GM19193 (cell line): ENCODE measurements around the gene SLC5A1.

Source experiments
- POLR2A ChIP-seq: IDR thresholded peaks from 4 replicates; pipeline ENCODE4 v1.6.1; 2011; ENCODE audit not compliant: insufficient read depth, insufficient read length; ENCODE audit errors: extremely low read depth

Gene SLC5A1

DNA sequence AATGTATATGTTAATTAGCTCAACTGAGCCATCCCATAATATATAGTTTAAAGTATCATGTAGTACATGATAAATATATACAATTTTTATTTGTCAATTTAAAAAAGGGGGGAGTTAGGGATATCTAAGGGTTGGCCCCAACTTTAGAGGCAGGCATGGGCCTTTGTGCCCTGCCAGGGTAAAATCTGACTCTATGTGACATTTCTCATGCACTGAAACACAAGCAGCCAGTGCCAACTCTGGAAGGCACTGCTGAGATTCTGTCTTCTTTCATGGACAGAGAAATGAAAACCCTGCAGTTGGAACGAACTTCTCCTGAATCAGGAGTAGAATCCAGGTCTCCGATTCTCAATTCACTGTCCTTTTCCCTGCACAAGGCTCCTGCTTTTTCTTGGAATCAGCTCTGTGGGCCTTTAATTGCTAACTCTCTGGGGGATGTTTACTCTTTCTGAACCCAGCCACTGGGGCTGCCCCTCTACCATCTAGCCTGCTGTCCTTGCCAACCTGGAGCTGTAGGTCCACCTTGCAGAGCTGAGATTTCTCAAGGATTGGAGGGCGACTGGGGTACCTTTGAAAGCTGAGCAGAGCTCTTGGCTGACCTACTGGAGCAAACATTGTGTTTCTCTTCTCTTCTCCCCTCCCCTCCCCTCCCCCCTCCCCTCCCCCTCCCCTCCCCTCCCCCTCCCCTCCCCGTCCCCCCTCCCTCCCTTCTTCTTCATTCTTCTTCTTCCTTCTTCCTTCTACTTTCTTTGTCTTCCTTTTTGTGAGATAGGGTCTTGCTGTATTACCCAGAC lies 26.7 kb downstream of the SLC5A1 start:
- no peak for TF ChIP-seq POLR2A

GRCh38 chr22:32073262-32073661 lies 30.2 kb downstream of the SLC5A1 start:
- no peak for TF ChIP-seq POLR2A

DNA sequence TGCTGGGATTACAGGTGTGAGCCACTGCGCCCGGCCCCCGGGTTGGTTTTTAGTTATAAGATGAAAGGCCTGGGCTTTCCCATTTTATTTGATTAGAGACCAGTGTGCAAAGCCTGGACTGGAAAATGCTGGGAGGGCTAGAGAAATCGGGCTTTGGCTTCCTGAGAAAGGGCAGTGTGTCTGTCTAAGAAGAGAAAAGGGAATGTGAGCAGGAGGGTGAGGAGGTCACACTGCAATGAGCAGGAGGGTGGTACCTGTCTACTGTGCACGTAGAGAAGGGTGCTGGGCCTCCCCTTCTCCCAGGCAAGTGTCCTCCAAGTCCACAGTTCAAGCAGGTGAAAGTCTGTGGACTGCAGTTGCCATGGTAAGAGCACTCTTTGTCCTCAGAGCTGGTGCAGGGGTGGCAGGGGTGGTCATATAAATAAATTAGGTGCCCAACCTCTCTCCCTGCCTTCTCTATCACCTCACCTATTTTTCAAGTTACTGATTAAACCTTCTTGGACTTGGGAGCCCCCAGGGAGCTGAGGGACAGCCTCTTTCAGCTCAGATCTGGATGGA lies 30.8 kb downstream of the SLC5A1 start:
- TF ChIP-seq POLR2A, result no peak

DNA sequence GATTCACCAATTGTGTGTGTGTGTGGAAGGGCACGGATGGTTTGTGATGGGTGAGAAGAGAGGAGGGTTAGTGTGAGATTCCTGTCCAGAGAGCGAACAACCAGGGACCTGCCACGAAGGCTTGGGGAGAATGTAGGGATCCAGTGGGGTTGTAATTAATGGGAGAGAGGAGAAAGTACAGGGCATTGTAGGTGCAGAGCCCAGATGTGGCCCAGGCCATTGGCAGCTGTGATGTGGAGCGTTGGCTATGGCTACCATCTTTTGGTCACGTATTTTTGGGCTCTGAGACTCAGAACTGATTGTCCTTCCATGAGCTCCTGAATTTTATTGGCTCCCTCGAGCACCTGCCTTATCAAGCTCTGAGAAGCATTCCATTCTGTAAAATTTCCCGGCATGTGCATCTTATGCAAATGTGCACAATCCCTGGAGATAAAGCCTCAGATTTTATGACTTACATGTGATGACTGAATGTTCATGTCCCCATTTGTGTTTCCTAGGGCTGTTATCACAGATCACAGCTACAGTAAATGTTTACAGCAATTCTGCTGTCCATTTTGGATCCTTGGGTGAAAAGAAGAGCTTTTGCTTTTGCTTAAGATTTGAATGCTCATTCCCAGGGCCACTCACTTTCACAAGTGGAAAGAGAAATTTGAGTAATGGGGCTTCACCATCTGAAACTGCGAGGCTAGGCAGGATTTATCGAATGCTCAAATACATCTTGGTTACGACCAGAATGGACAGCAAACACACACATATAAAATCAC lies 33.1 kb downstream of the SLC5A1 start:
- TF ChIP-seq POLR2A, result no peak

DNA sequence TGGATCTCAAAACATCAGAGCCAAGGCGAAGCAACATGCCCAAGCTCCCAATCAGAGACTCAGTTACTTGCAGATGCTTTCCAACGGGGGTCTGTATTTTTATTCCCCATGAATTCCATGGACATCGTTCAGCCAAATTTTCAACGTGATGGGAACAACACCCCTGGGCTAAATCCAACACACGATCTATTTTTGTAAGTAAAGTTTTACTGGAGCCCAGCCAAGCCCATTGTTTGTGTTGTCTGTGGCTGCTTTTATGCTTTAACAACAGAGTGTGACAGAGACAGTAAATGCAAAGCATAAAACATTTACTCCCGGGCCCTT lies 33.7 kb downstream of the SLC5A1 start:
- TF ChIP-seq POLR2A, result no peak

DNA sequence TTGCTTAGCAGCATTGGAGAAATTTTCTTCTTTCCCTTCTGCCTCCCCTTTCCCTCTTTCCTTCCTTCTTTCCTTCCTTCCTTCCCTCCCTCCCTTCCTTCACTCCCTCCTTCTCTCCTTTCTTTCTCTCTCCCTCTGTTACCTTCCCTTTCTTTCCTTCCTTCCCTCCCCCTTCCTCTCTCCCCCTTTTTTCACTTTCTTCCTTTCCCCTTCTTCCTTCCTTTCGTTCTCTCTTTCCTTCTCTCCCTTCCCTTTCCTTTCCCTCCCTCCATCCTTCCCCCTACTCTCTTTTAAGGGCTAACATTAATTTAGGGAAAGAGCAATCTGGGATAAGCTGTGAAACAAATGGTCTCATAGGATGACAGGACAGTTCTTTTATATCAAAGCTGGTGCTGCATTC lies 34.1 kb downstream of the SLC5A1 start:
- no peak for TF ChIP-seq POLR2A

GRCh38 chr22:32079130-32080089 lies 36.3 kb downstream of the SLC5A1 start:
- no peak for TF ChIP-seq POLR2A

DNA sequence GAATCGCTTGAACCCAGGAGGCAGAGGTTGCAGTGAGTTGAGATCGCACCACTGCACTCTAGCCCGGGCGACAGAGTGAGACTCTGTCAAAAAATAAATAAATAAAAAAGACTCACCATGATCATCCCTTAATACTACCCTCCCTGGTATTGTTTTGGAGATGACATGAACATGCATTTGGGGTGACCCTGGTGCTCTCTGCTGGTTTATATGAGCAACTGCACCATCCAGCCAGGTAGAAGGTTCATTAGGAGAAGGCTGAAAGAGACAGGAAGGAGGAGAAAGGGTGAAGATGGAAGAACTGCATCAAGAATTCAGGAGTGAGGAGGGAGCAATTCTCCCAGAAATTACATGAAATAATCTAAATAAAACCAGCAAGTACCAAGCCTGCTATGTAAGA lies 37.8 kb downstream of the SLC5A1 start:
- no peak for TF ChIP-seq POLR2A

DNA sequence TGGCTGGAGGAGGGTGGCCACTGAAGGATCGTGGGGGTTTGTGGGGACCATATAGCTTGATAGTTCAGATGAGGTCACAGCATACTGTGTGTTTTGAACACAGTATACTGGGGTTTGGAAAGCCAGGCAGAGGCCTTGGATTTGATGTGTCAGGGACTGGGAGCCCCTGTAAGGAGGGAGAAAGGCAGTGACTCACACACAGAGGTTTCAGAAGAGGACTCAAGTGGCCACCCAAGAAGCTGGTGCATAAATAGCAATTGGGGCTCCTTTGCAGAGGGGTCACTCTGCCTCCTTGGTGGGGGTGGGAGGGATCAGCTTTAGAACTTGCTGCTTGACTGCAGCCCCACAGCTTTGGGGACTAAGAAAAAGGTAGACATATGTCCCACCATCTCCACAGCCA lies 39.3 kb downstream of the SLC5A1 start:
- no peak for TF ChIP-seq POLR2A

GRCh38 chr22:32083000-32083399 lies 39.9 kb downstream of the SLC5A1 start:
- no peak for TF ChIP-seq POLR2A

GRCh38 chr22:32083814-32084213 lies 40.8 kb downstream of the SLC5A1 start:
- no peak for TF ChIP-seq POLR2A

DNA sequence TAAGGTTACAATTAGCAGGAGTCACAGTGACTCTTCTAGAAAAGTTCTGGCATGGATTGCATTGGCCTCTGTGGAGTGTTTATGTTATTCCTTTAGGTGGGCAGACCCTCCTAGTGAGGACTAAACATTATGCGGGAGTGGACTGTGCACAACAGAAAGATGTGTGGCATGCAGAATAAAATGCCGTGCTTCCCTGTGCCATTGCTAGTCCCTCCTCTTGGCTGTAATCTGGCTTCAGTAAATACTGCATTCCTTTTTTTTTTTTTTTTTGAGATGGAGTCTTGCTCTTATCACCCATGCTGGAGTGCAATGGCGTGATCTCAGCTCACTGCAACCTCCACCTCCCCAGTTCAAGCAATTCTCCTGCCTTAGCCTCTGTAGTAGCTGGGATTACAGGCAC lies 45.0 kb downstream of the SLC5A1 start:
- no peak for TF ChIP-seq POLR2A

DNA sequence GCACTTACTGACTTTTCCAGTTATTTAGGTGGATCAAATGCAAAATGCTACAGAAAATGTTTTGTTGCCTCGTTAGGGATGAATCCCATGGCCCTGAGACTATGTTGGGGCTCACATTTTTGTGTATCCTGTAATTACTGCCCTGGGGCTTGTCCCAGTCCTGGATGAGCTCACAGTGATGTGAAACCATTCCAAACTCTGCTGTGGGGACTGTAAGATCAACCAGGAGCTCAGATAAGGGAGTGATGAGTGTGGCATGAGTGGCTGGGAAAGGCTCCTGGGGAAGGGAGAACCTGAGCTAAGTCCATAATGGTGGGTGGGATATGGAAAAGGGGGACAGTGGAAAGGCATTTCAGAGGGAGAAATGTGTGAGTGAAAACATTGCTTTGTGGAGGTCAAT lies 54.0 kb downstream of the SLC5A1 start:
- no peak for TF ChIP-seq POLR2A

DNA sequence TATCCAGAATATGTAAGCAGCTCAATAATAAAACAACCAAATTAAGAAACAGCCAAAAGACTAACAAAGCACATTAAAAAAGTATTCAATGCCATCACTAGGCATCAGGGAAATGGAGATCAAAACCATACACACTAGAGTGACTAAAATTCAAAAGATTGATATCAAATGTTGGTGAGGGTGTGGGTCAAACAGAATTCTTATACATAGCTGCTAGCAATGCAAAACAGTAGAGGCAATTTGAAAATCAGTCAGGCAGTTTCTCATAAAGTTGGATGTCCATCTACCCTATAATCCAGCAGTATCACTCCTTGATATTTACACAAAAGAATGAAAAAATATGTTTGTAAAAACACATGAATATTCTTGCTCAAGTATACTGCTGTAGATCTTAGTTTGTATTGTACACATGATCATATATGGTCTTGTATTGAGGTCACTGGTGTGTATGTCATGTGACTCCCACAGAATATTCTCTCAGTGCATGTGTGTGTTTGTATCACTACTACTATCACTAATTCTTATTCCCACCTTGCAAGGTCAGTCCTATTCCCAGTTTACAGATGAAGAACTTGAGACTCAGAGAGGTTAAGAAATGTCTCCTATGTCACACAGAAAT lies 54.9 kb downstream of the SLC5A1 start:
- no peak for TF ChIP-seq POLR2A

GRCh38 chr22:32100711-32101110 lies 57.6 kb downstream of the SLC5A1 start:
- no peak for TF ChIP-seq POLR2A

- TF ChIP-seq POLR2A, result no peak
Measured at GRCh38 chr22:32103658-32104315, 60.7 kb downstream of the SLC5A1 start.
